ENCODE measurements around the gene CCDC183.
"Not testable (repeated sequence)": the region's sequence is repeated elsewhere in the genome, so short reads cannot be mapped to it uniquely, and the experiment has no call there.

Gene CCDC183

GRCh38 chr9:136784249-136784996 lies 11.7 kb upstream of the CCDC183 start:
- in situ Hi-C loops (cut with MboI; ENCODE audit: low sequenced_read_pairs): no loop called here

DNA sequence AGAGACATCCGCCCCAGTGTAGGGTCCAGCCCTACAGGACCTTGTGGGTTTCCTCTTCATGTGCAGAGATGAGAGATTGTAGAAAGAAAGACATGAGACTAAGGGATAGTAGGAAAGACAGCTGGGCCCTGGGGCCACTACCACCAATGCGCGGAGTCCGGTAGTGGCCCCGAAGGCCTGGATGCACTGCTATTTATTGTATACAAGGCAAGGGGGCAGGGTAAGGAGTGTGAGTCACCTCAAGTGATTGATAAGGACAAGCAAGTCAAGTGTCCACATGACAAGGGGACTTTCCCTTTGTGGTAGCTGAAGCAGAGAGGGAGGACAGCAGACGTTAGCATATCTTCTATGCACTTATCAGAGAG lies 11.2 kb upstream of the CCDC183 start:
- in situ Hi-C loops (cut with MboI; ENCODE audit: low sequenced_read_pairs): no loop called here

DNA sequence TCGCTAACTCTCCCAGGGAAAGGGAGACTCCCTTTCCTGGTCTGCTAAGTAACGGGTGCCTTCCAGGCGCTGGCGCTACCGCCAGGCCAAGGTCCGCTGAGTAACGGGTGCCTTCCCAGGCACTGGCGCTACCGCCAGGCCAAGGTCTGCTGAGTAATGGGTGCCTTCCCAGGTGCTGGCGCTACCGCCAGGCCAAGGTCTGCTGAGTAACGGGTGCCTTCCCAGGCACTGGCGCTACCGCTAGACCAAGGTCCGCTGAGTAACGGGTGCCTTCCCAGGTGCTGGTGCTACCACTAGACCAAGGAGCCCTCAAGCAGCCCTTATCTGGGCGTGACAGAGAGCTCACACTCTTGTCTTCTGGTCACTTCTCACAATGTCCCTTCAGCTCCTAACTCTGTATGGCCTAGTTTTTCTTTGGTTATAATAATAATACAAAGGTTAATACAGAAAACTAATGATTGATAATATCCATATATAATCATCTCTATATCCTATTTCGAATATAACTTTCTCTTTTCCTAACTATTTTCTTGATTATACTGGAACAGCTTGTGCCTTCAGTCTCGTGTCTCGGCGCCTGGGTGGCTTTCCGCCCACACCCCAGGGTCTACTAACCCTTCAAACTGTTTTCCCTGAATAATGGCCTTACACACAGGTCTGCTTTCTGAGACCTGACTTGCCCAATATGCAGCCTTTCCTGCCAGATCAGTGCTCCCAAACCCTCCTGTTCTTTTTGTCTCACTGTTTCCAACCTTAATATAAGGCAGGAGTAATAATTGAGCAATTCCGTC lies 10.4 kb upstream of the CCDC183 start:
- in situ Hi-C loops (cut with MboI; ENCODE audit: low sequenced_read_pairs): not testable (repeated sequence)

DNA sequence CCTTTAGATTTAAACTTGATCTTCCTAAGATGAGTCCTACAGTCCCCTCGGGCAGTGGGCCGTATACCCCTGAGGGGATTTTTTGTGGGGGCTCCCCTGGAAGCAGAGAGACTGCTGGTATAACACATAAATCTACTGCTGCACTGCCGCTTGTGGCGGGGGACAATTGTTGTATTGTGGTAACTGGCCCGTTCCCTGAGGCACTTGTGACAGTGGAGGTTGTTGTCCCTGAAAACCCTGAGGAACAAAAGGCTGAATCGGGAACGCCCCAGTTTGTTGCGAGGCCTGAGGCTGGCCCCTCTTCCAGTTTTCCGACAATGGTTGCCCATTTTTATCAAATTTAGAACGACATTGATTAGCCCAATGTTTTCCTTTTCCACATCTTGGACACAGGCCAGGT lies 9.7 kb upstream of the CCDC183 start:
- in situ Hi-C loops (cut with MboI; ENCODE audit: low sequenced_read_pairs): no loop called here

- in situ Hi-C loops (cut with MboI; ENCODE audit: low sequenced_read_pairs): not testable (repeated sequence)
Measured at GRCh38 chr9:136786983-136787382, 9.2 kb upstream of the CCDC183 start.

DNA sequence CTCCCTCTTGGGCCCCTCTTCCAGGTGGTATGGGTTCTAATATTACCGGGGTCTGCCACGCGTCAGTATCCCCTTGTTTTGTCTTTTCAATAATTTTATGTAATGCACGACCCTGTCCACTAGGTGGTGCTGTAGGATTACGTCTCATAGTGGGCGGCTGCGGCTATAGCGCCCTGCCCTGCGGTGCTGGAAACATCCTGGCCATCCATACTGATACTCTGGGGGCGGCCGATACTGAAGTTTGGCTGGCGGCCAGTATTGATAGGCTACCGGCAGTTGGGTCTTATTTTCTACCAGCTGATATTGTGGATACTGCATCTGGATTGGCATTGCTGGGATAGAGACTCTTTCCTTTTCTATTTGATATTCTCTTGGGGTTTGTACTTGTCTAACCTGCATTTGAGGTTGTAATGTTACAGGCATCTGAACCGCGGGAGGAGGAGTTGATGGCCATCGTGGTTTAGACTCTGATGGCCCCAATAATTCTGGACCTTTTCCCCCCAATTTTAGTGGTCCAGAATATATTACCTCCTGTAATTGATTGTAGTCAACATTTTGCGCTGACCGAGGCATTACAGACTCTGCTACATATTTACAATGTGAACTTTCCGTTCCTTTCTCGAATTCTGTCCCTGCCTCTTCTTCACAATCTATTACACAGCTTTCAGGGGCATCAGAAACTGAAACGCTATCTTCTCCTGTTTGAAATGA lies 8.3 kb upstream of the CCDC183 start:
- in situ Hi-C loops (cut with MboI; ENCODE audit: low sequenced_read_pairs): no loop called here

DNA sequence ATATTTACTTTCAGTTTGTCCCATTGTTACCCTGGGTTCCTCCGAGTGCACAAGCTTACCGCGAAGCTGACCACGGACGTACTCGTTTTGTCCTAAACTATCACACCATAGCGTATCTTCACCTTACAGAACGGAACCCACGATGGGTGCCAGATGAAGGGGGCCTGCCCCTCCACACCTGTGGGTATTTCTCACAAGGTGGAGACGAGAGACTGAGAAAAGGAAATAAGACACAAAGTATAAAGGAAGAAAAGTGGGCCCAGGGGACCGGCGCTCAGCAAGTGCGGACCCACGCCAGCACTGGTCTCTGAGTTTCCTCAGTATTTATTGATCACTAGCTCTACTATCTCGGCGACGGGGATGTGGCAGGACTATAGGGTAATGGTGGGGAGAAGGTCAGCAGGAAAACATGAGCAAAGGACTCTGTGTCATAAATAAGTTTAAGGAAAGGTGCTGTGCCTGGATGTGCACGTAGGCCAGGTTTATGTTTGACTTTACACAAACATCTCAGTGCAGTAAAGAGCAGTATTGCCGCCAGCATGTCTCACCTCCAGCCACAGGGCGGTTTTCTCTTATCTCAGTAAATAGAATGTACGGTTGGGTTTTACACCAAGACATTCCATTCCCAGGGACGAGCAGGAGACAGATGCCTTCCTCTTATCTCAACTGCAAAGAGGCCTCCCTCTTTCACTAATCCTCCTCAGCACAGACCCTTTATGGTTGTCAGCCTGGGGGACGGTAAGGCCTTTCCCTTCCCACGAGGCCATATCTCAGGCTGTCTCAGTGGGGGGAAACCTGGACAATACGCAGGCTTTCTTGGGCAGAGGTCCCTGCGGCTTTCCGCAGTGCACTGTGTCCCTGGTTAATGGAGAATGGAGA lies 7.3 kb upstream of the CCDC183 start:
- in situ Hi-C loops (cut with MboI; ENCODE audit: low sequenced_read_pairs): not testable (repeated sequence)

- in situ Hi-C loops (cut with MboI; ENCODE audit: low sequenced_read_pairs): no loop called here
Measured at GRCh38 chr9:136789523-136789937, 6.6 kb upstream of the CCDC183 start.

GRCh38 chr9:136790640-136791515 lies 5.3 kb upstream of the CCDC183 start, which contains the start of gene TMEM141:
Gene TMEM141, plus strand, starts transcription at chr9:136791344. Its CDS starts 27 bp downstream, at chr9:136791371.
- in situ Hi-C loops (cut with MboI; ENCODE audit: low sequenced_read_pairs): no loop called here

GRCh38 chr9:136791516-136792276 lies 4.4 kb upstream of the CCDC183 start:
- in situ Hi-C loops (cut with MboI; ENCODE audit: low sequenced_read_pairs): no loop called here

- in situ Hi-C loops (cut with MboI; ENCODE audit: low sequenced_read_pairs): no loop called here
Measured at GRCh38 chr9:136792321-136793085, 3.6 kb upstream of the CCDC183 start.

DNA sequence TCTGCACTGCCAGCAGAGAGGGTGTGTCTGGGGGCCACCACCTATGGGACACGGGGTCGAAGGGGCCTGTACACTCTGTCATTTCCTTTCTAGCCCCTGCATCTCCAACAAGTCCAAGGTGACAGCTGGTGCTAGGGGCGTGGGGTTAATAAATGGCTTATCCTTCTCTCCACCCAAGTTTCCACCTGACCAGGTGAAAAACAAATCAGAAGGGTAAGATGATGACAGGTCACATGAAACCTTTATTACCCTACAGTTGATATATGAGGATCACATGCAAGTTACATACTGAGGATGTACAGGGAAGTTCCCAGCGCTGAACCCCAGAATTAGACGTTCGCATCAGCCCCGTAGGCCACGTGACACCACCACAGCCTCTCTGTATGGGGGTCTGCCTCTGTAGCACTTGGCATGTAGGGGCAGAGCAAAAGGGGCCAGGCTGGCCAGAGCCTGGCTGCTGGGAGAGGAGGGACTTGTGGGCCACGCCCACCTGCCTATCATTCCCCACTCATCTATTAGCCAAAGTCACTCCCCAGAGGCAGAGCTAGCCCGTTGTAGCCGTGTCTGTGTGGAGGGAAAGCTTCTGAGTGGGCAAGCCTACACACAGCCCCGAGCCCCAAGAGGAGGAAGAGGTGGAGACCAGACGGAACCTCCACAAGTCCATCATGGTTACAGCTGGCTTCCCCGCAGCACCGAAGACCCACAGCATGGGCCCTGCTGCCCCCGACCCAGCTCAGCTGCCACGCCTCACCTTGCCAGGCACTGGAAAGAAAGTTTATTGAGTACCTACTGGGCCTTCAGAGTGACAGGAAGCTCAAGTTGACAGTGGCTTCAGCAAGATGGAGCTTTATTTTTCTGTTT lies 2.8 kb upstream of the CCDC183 start:
- in situ Hi-C loops (cut with MboI; ENCODE audit: low sequenced_read_pairs): no loop called here

- in situ Hi-C loops (cut with MboI; ENCODE audit: low sequenced_read_pairs): no loop called here
Measured at GRCh38 chr9:136794281-136794999, 1.7 kb upstream of the CCDC183 start.

GRCh38 chr9:136795000-136795348 lies 1.2 kb upstream of the CCDC183 start:
- in situ Hi-C loops (cut with MboI; ENCODE audit: low sequenced_read_pairs): no loop called here

GRCh38 chr9:136796775-136797347 lies 723 bp downstream of the CCDC183 start:
- in situ Hi-C loops (cut with MboI; ENCODE audit: low sequenced_read_pairs): not testable (repeated sequence)

GRCh38 chr9:136798708-136799078 lies 2.6 kb downstream of the CCDC183 start:
- in situ Hi-C loops (cut with MboI; ENCODE audit: low sequenced_read_pairs): no loop called here

Measured in hTERT RPE-1 (cell line).